Measurements from ENCODE around the gene ST6GALNAC4.

GRCh38 chr9:127949827-127950512, 33.1 kb upstream of the ST6GALNAC4 start:
- TF ChIP-seq CTCF (IDR thresholded peaks at IDR 0.05): no peak
- TF ChIP-seq POLR2AphosphoS5 (IDR thresholded peaks at IDR 0.05; ENCODE audit: low read depth, low read length): no peak
- TF ChIP-seq REST (IDR thresholded peaks at IDR 0.05; ENCODE audit: insufficient read depth in 1 of 2, low read depth in 2 of 2, low read length in 1 of 2): no peak
- TF ChIP-seq SIN3A (IDR thresholded peaks at IDR 0.05; ENCODE audit: borderline replicate concordance, insufficient read depth, low read depth, low read length): no peak

Measured in Panc1 (cell line).